Gastrocnemius medialis (tissue), 4 donors: ENCODE measurements around the gene AP3M1. TPM values are rescaled to one million over a fixed set of nuclear protein-coding genes. Genes with fewer than 3 reads are reported as not detected.

Experiments used
- ATAC-seq, 2 donors: fragments of 150-250 bp; one replicate each; pipeline ENCODE4 v1.9.1; 2016
- DNase-seq, 2 donors: peaks; one replicate each; pipeline ENCODE4 v3.0.0-alpha.2; 2019
- H3K27ac ChIP-seq, 4 donors: fragments of 200-600 bp; sonication (generic); 1 replicate in 1 of 4; 2 replicates in 3 of 4; pipeline ENCODE4 v1.5.1; 2016 to 2018; ENCODE audit warnings: mild to moderate bottlenecking in 2 of 4, moderate library complexity in 1 of 4
- H3K27me3 ChIP-seq, 3 donors: fragments of 200-600 bp; sonication (generic) in 2 of 3; 1 replicate in 1 of 3; 2 replicates in 2 of 3; pipeline versions ENCODE4 v1.5.1 to v1.6.0; 2016 to 2019; ENCODE audit warnings: mild to moderate bottlenecking in 1 of 3, moderate library complexity in 1 of 3
- H3K36me3 ChIP-seq, 2 donors: fragments of 200-600 bp; sonication (generic) in 1 of 2; one replicate each; pipeline ENCODE4 v1.5.1; 2017 to 2018
- H3K4me1 ChIP-seq, 2 donors: fragments of 200-600 bp; sonication (generic) in 1 of 2; one replicate each; pipeline ENCODE4 v1.5.1; 2016 to 2017; ENCODE audit warnings: mild to moderate bottlenecking in 2 of 2
- H3K4me3 ChIP-seq, 4 donors: fragments of 200-600 bp; sonication (generic) in 3 of 4; 1 replicate in 1 of 4; 2 replicates in 3 of 4; pipeline ENCODE4 v1.5.1; 2016 to 2019; ENCODE audit warnings: mild to moderate bottlenecking in 2 of 4
- H3K9me3 ChIP-seq, 3 donors: fragments of 200-600 bp; sonication (generic) in 2 of 3; 1 replicate in 1 of 3; 2 replicates in 2 of 3; pipeline ENCODE4 v1.5.1; 2016 to 2019
- CTCF ChIP-seq, 5 experiments: fragments of 450-650 bp in 3 of 5; fragments of 200-600 bp in 2 of 5; sonication (generic) in 2 of 5; IDR thresholded peaks in 4 of 5; conservative IDR thresholded peaks in 1 of 5; 1 replicate in 4 of 5; 2 replicates in 1 of 5; pipeline ENCODE4 v1.5.1; 2016 to 2019; ENCODE audit warnings: antibody characterized with exemption in 5 of 5, mild to moderate bottlenecking in 3 of 5, moderate library complexity in 3 of 5
- POLR2A ChIP-seq, 2 donors: fragments of 450-650 bp; IDR thresholded peaks; one replicate each; pipeline ENCODE4 v1.6.1; 2017; ENCODE audit warnings: antibody characterized with exemption in 2 of 2, mild to moderate bottlenecking in 2 of 2, moderate library complexity in 2 of 2
- in situ Hi-C, 4 donors: fragments of 200-750 bp; cut with MboI; loops; one replicate each; pipeline versions ENCODE4 v1.15.0 to v1.8.0; 2017; ENCODE audit warnings: low sequenced_read_pairs in 4 of 4
- intact Hi-C: fragments of 100-400 bp; cut with DNase I; formaldehyde crosslinking; loops from one replicate; pipeline ENCODE4 v1.15.1; 2023; ENCODE audit warnings: low total_unique reads
- total RNA-seq, 4 donors: library from RNA; depleted of rRNA; stranded (reverse); fragments of >200 nt; gene quantifications; one replicate each; pipeline versions ENCODE4 v1.1.0 to v1.2.3, GENCODE V29; 2016

Gene AP3M1
- total RNA-seq, 4 donors from 2014 or later: 15.3 to 22.9 (median 21.7) TPM

- ATAC-seq (no peak), DNase-seq (no peak)
- Histone ChIP-seq H3K27ac (peak overlapping the region in 2 of 4 donors; percentile 4 to 20), H3K4me1 (peaks cover 4 to 8% of the 10 kb centered on the region in 2 donors), H3K4me3 (no peak overlapping the region), H3K36me3 (peaks cover 7 to 81% of the 10 kb centered on the region in 2 donors), H3K27me3 (no peaks in the 10 kb centered on the region), H3K9me3 (no peaks in the 10 kb centered on the region)
- intact Hi-C loops: no loop called here
- in situ Hi-C loops: loop anchor here in 2 of 4 donors (10.0 kb wide), 2 partner anchors 122 to 202 kb away; no protein-coding TSS in a partner anchor
- TF ChIP-seq POLR2A (IDR thresholded peaks at IDR 0.05) (no peak), CTCF (IDR thresholded peaks at IDR 0.05 in 4 of 5, conservative IDR thresholded peaks at IDR 0.05 in 1 of 5) (no peak)
Observed at GRCh38 chr10:74086317-74086716, 64.3 kb downstream of the AP3M1 start.

- Histone ChIP-seq H3K36me3 (peaks cover 7 to 67% of the 10 kb centered on the region in 2 donors), H3K4me1 (peaks cover 7 to 20% of the 10 kb centered on the region in 2 donors), H3K27me3 (no peaks in the 10 kb centered on the region), H3K27ac (peak overlapping the region in 2 of 4 donors; percentile 5 to 26), H3K4me3 (no peak overlapping the region), H3K9me3 (no peaks in the 10 kb centered on the region)
- TF ChIP-seq POLR2A (IDR thresholded peaks at IDR 0.05): no peak
- TF ChIP-seq CTCF (IDR thresholded peaks at IDR 0.05 in 4 of 5, conservative IDR thresholded peaks at IDR 0.05 in 1 of 5): no peak
- intact Hi-C loops (loop anchor here (5.0 kb wide), 3 partner anchors 88 to 238 kb away; partner anchors contain the start of gene VCL), in situ Hi-C loops (loop anchor here in 3 of 4 donors (5.0 to 10.0 kb wide), 3 partner anchors 120 to 200 kb away; no protein-coding TSS in a partner anchor)
- DNase-seq (no peak), ATAC-seq (no peak)
Observed at GRCh38 chr10:74084955-74085354, 65.7 kb downstream of the AP3M1 start.

- H3K4me3 ChIP-seq: no peak overlapping the region
- TF ChIP-seq POLR2A (IDR thresholded peaks at IDR 0.05) (no peak), CTCF (IDR thresholded peaks at IDR 0.05 in 4 of 5, conservative IDR thresholded peaks at IDR 0.05 in 1 of 5) (no peak)
- peak; percentile 25 to 41 for DNase-seq
- intact Hi-C loops: loop anchor here (5.0 kb wide), 3 partner anchors 86 to 236 kb away; partner anchors contain the start of gene VCL
- in situ Hi-C loops: loop anchor here in 3 of 4 donors (5.0 to 10.0 kb wide), 3 partner anchors 119 to 199 kb away; no protein-coding TSS in a partner anchor
- H3K4me1 ChIP-seq: peaks cover 11 to 24% of the 10 kb centered on the region in 2 donors
- peaks cover 4 to 50% of the 10 kb centered on the region in 2 donors for H3K36me3 ChIP-seq
- H3K27me3 ChIP-seq: no peaks in the 10 kb centered on the region
- H3K27ac ChIP-seq: peak overlapping the region; percentile 41 to 71 (median 52)
- H3K9me3 ChIP-seq: no peaks in the 10 kb centered on the region
- peak; percentile 75 to 81 for ATAC-seq
Observed at GRCh38 chr10:74083304-74083703, 67.3 kb downstream of the AP3M1 start.

GRCh38 chr10:74081941-74082718, 68.5 kb downstream of the AP3M1 start:
- Histone ChIP-seq H3K27me3 (no peaks in the 10 kb centered on the region), H3K36me3 (peaks cover 4 to 50% of the 10 kb centered on the region in 2 donors), H3K4me1 (peaks cover 11 to 24% of the 10 kb centered on the region in 2 donors), H3K4me3 (no peak overlapping the region), H3K27ac (peak overlapping the region; percentile 41 to 71 (median 52)), H3K9me3 (no peaks in the 10 kb centered on the region)
- no peak for DNase-seq
- TF ChIP-seq CTCF (IDR thresholded peaks at IDR 0.05 in 4 of 5, conservative IDR thresholded peaks at IDR 0.05 in 1 of 5): no peak
- no peak for TF ChIP-seq POLR2A (IDR thresholded peaks at IDR 0.05)
- in situ Hi-C loops (loop anchor here in 3 of 4 donors (5.0 to 10.0 kb wide), 3 partner anchors 117 to 197 kb away; no protein-coding TSS in a partner anchor), intact Hi-C loops (loop anchor here (1.0 to 5.0 kb wide), 5 partner anchors 85 to 235 kb away; partner anchors contain the start of gene VCL)
- ATAC-seq: no peak
